ENCODE data around the gene EEPD1.

GRCh38 chr7:36304099-36304425, 151.0 kb downstream of the EEPD1 start:
- TF ChIP-seq FOXM1 (IDR thresholded peaks at IDR 0.05; ENCODE audit: borderline replicate concordance), result no peak
- no peak for TF ChIP-seq ELF4 (IDR thresholded peaks at IDR 0.05)
- TF ChIP-seq ARNT (IDR thresholded peaks at IDR 0.05), result no peak
- no peak for TF ChIP-seq BHLHE40 (IDR thresholded peaks at IDR 0.05; ENCODE audit: borderline replicate concordance)
- TF ChIP-seq HDGF (IDR thresholded peaks at IDR 0.05; ENCODE audit: borderline replicate concordance), result no peak
- no peak for TF ChIP-seq L3MBTL2 (conservative IDR thresholded peaks at IDR 0.05)

Data from HEK293T (cell line).